ENCODE results near the gene KCNQ1OT1.
A peak's percentile ranks its signal among the peaks of the same experiment; 100 is the strongest.

Gene KCNQ1OT1

DNA sequence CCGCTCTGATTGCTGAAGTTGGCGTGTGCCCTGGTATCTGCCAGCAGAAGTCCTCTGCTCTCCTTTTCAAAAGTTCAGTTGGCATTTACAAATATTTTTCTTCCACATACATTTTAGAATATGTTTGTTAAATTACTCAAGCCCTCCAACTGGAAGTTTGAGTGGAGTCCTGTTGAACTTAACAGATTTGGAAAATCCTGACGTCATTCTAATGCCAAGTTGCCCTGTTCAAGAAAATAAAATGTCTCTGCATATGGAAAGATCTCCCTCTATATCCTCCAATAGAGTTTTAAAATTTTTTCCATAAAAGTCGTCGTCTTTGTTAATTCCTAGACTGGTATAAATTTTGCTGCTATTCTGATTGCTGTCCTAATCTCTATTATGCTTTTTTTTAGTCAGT is 3.3 kb downstream of the KCNQ1OT1 start:
- H3K4me3 ChIP-seq (ENCODE audit: low read length) = no peak overlapping the region
- H3K36me3 ChIP-seq (ENCODE audit: insufficient read depth, low read length) = no peaks in the 10 kb centered on the region
- H3K9me3 ChIP-seq (replicated peaks; ENCODE audit: low read length) = no peaks in the 10 kb centered on the region
- peak overlapping the region; percentile 79 for H3K4me2 ChIP-seq (ENCODE audit: low read length)
- H3K9ac ChIP-seq (ENCODE audit: low read depth, low read length) = no peak overlapping the region
- no peaks in the 10 kb centered on the region for H3K27me3 ChIP-seq (ENCODE audit: control insufficient read depth, insufficient read depth, low read length)
- peaks cover 4% of the 10 kb centered on the region for H3K4me1 ChIP-seq (ENCODE audit: control insufficient read depth, insufficient read depth, low read length)

DNA sequence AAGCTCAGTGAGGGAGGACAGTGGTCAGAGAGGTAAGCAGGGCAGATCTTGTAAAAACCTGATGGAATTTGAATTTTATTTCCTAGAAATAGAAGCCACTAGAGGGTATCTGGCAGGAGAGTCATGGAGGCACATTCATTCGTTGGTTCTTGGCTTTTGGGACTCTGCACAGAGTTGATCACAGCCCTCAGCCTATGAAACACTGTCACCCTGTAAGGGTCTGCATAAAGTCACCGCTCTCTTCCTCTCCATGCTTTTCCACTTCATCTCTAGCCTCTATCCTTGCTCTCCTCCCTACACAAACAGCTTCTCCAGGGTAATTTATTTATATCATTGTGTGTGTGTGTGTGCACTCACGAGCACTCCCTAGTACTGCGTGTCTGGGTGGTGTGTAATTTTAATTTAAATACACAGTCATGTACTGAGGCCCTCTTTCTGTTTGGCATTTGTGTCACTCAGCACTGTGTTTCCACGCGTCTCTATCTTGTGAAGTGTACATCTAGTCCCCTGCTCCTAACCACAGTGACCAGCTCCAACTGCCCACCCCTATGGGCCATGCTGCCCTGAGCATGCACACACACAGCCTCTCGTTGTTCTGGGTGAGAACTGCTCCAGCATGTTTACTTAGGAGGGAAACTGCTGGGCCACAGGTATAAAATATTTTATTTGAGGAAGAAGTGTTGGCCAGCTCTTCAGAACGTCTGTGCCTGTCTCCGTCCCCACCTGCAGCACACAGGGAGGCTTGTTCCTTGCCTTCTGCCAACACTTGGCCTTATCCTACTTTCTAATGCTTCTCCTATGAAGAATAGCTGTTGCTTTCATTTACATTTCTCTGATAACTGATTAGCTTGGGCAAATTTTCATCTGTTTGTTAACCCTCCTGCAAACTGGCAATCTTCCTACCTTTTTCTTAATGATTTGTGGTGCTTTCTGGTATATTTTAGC is 4.5 kb downstream of the KCNQ1OT1 start:
- Histone ChIP-seq H3K9me3 (replicated peaks; ENCODE audit: low read length) (no peaks in the 10 kb centered on the region), H3K36me3 (ENCODE audit: insufficient read depth, low read length) (no peaks in the 10 kb centered on the region), H3K4me2 (ENCODE audit: low read length) (no peak overlapping the region), H3K27me3 (ENCODE audit: control insufficient read depth, insufficient read depth, low read length) (no peaks in the 10 kb centered on the region), H3K4me3 (ENCODE audit: low read length) (no peak overlapping the region), H3K4me1 (ENCODE audit: control insufficient read depth, insufficient read depth, low read length) (no peaks in the 10 kb centered on the region), H3K9ac (ENCODE audit: low read depth, low read length) (no peak overlapping the region)

DNA sequence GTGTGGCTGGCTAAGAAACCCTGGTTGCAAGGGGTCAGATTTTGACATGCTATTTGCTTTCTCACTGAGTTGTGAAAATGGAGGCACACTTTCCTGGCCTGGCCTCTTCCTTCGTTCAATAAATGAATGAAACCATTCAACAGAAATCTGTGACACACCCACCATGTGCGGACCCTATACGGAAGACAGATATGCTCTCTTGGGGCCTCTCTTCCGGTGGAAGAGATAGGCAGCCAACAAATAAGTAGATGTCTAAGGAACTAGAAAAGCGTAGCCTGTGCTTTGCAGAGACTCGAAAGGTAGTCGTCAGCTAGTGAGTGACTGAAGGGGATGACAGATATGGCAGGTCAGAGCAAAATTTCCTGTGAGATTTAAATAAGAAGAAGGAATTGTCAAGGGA is 5.3 kb downstream of the KCNQ1OT1 start:
- Histone ChIP-seq H3K27me3 (ENCODE audit: control insufficient read depth, insufficient read depth, low read length) (no peaks in the 10 kb centered on the region), H3K4me2 (ENCODE audit: low read length) (no peak overlapping the region), H3K4me3 (ENCODE audit: low read length) (no peak overlapping the region), H3K9me3 (replicated peaks; ENCODE audit: low read length) (no peaks in the 10 kb centered on the region), H3K4me1 (ENCODE audit: control insufficient read depth, insufficient read depth, low read length) (no peaks in the 10 kb centered on the region), H3K9ac (ENCODE audit: low read depth, low read length) (no peak overlapping the region), H3K36me3 (ENCODE audit: insufficient read depth, low read length) (no peaks in the 10 kb centered on the region)

DNA sequence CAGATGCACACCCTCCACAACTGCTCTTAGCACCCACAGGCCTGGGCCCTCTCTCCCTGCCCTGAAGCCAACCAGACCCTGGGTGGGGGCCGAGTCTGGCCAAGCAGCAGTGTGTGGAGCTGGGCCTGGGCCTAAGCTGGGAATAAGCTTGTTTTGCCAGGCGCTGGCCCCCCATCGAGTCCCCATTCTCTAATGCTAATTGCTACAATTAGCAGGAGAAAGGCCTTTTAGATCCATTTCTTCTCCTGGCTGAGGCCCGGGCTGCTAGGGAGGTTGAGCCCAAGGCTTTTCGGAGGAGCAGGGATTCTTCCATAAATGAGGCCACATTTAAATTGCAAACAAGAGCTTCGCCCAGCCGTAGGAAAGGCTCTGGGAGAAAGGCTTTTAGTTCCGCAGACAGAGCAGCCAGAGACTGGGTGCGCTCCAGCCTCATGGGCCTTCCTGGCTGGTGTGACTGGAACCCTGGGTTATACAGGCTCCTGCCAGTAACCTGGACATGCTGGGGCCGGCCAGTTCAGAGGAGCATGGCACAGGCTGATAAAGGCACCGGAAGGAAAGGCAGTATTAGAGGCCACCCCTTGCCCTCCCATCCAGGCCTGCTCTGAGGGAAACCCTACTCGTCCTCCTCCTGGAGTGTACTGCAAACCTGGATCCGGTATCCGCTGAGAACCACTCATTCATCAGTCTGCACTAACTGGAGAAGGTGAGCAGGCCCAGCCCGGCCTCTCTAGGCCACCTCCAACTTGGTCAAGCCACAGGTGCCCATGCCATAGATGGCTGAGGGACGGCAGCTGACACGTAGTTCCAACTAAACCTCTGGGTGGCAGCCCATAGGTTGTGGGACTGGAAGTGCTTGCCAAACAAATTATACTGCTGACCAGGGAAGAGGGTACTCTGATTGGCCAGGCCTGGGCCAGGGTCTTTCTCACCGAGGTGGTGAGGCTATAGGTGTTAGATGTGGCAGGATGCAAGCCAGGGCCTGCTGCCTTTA is 6.2 kb downstream of the KCNQ1OT1 start:
- H3K4me3 ChIP-seq (ENCODE audit: low read length) = no peak overlapping the region
- H3K9ac ChIP-seq (ENCODE audit: low read depth, low read length) = no peak overlapping the region
- no peak overlapping the region for H3K4me2 ChIP-seq (ENCODE audit: low read length)
- no peaks in the 10 kb centered on the region for H3K4me1 ChIP-seq (ENCODE audit: control insufficient read depth, insufficient read depth, low read length)
- no peaks in the 10 kb centered on the region for H3K9me3 ChIP-seq (replicated peaks; ENCODE audit: low read length)
- H3K27me3 ChIP-seq (ENCODE audit: control insufficient read depth, insufficient read depth, low read length) = no peaks in the 10 kb centered on the region
- no peaks in the 10 kb centered on the region for H3K36me3 ChIP-seq (ENCODE audit: insufficient read depth, low read length)

DNA sequence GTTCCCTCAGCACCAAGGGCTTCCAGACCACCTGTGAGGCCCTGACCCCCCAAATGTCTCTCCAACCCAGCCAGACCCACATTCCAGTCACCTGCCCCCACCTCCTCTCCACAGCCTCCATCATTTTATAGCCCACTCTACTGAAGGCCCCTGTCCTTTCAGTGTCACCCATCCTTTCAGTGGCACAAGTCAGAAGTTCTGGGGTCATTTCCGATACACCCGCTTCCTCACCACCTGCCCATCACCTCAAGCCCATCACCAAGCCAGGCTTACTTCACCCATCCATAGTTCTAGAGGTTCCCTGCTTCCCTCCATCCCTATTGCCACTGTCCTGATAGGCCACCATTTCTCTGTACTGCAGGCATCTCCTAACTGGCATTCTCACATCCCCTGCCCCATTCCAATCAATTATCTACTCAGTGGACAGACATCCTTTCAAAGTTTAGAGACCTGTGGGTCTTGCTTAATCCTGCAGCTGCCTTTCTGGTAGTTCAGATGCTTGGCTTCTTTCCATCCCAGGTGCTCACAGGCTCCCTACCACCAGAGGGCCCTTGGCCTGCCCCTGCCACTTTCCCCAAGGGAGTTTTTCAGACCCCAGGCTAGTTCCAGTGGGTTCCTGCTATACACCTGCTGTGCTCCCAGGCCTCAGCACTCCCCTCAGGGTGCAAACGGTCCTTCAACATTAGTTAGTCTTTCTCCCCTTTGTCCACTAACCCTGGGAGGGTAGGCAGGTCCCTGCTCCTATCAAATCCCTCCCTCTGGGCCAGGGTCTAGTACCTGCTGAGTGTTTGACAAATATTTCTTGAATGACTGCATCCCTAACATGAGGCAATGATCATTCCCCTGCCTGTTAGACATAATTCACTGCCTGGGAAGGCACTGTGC is 7.6 kb downstream of the KCNQ1OT1 start:
- no peaks in the 10 kb centered on the region for H3K27me3 ChIP-seq (ENCODE audit: control insufficient read depth, insufficient read depth, low read length)
- no peak overlapping the region for H3K4me3 ChIP-seq (ENCODE audit: low read length)
- H3K36me3 ChIP-seq (ENCODE audit: insufficient read depth, low read length) = no peaks in the 10 kb centered on the region
- no peak overlapping the region for H3K4me2 ChIP-seq (ENCODE audit: low read length)
- no peaks in the 10 kb centered on the region for H3K9me3 ChIP-seq (replicated peaks; ENCODE audit: low read length)
- no peak overlapping the region for H3K9ac ChIP-seq (ENCODE audit: low read depth, low read length)
- H3K4me1 ChIP-seq (ENCODE audit: control insufficient read depth, insufficient read depth, low read length) = no peaks in the 10 kb centered on the region

DNA sequence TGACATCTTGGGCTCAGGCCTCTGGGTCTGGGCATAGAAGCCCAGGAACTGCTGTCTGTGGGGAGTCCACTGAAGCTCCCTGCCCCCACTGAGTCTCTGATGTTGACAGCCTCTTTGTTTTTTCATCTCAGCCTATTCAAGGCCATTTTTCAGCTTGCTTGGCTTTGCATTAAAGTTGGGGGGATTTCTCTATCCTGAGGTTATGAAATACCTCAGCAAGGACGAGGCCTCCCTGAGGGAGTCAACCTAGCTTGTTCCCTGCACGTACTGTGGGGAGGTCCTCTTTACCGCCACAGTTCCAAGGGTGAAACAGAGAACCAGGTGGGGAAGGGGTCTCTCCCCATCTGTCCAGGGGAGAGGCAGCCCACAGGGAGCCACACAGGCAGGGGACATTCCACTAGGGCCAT is 8.4 kb downstream of the KCNQ1OT1 start:
- Histone ChIP-seq H3K4me3 (ENCODE audit: low read length) (no peak overlapping the region), H3K27me3 (ENCODE audit: control insufficient read depth, insufficient read depth, low read length) (no peaks in the 10 kb centered on the region), H3K9me3 (replicated peaks; ENCODE audit: low read length) (no peaks in the 10 kb centered on the region), H3K4me1 (ENCODE audit: control insufficient read depth, insufficient read depth, low read length) (no peaks in the 10 kb centered on the region), H3K4me2 (ENCODE audit: low read length) (no peak overlapping the region), H3K36me3 (ENCODE audit: insufficient read depth, low read length) (no peaks in the 10 kb centered on the region), H3K9ac (ENCODE audit: low read depth, low read length) (no peak overlapping the region)

DNA sequence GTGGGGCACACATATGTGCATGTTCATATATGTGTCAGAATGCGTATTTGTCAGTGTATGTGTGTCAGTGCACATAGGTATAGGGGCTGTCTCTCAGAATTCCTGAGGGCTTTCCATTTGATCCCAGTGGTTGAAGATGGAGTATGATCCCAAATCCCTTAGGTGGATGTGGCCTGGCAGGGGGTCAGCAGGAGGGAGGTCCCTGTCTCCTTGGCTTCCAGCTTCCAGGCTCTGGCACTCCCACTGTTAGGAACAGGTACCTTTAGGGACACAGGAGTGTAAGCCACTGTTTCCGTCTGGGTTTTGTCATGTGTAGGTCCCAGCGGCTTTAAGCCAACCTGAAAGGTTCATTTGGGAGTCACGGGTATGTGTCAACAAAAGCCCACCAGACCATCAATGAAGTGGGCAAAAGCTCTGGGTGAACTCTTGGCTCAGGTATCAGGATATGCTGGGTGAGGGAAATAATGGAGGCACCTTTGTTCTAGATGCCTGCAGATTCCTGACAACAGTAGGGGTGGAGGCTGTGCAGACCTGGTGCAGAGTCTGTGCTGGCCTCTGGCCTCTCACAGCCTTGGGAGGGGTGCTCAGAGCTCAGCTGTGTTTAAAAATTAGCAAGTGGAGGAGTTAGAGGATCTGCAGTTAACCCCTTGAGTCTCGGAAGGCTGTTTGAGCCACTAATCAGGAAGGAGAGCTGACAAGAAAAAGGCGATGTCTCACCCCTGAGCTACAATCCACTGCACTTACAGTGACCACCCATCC is 9.0 kb downstream of the KCNQ1OT1 start:
- no peaks in the 10 kb centered on the region for H3K4me1 ChIP-seq (ENCODE audit: control insufficient read depth, insufficient read depth, low read length)
- no peaks in the 10 kb centered on the region for H3K27me3 ChIP-seq (ENCODE audit: control insufficient read depth, insufficient read depth, low read length)
- no peaks in the 10 kb centered on the region for H3K9me3 ChIP-seq (replicated peaks; ENCODE audit: low read length)
- H3K36me3 ChIP-seq (ENCODE audit: insufficient read depth, low read length) = no peaks in the 10 kb centered on the region
- no peak overlapping the region for H3K4me2 ChIP-seq (ENCODE audit: low read length)
- no peak overlapping the region for H3K9ac ChIP-seq (ENCODE audit: low read depth, low read length)
- H3K4me3 ChIP-seq (ENCODE audit: low read length) = no peak overlapping the region

DNA sequence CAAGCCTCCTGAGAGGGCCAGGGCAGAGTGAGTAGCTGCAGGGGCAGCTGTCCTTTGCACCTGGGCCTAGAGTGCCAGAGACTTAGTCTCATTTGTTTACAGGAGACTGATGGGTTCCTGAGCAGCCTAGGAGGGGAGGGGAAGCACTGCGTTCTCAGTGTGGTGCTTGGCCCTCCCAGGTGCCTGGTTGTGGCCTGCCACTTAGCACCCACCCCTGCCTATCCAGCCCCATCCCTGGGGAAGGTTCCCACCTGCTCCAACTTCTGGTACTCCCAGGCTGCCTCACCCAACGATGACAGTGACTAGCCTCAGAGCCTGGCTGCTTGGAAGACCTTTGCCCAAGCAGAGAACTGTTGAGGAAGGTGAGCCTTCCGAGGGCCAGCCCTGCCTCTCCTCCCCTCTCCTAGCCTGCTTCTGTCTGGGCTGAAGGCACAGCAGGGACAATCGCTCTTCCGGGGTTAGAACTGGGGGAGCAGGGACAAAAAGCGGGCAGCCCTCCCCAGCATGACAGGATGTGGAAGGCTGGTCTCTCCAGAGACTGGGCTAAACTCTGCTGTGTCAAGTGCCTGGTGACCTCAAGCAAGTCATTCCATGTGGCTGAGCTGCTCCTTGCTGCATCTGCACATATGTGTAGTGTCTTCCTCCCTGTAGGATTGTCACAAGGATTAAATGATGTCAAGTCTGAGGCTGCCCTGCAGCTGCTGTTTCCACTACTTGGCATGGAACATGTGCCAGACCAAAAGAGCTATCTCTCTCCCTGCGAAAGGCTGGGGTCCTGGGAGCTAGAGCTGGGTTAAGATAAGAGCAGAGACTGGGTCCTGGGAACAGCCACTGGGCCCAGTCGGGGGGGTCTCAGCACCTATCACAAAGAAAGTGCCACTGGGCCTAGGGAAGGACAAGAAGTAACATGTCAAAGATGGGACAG is 9.9 kb downstream of the KCNQ1OT1 start:
- Histone ChIP-seq H3K36me3 (ENCODE audit: insufficient read depth, low read length) (no peaks in the 10 kb centered on the region), H3K27me3 (ENCODE audit: control insufficient read depth, insufficient read depth, low read length) (no peaks in the 10 kb centered on the region), H3K4me1 (ENCODE audit: control insufficient read depth, insufficient read depth, low read length) (no peaks in the 10 kb centered on the region), H3K4me2 (ENCODE audit: low read length) (no peak overlapping the region), H3K9ac (ENCODE audit: low read depth, low read length) (no peak overlapping the region), H3K9me3 (replicated peaks; ENCODE audit: low read length) (no peaks in the 10 kb centered on the region), H3K4me3 (ENCODE audit: low read length) (no peak overlapping the region)

DNA sequence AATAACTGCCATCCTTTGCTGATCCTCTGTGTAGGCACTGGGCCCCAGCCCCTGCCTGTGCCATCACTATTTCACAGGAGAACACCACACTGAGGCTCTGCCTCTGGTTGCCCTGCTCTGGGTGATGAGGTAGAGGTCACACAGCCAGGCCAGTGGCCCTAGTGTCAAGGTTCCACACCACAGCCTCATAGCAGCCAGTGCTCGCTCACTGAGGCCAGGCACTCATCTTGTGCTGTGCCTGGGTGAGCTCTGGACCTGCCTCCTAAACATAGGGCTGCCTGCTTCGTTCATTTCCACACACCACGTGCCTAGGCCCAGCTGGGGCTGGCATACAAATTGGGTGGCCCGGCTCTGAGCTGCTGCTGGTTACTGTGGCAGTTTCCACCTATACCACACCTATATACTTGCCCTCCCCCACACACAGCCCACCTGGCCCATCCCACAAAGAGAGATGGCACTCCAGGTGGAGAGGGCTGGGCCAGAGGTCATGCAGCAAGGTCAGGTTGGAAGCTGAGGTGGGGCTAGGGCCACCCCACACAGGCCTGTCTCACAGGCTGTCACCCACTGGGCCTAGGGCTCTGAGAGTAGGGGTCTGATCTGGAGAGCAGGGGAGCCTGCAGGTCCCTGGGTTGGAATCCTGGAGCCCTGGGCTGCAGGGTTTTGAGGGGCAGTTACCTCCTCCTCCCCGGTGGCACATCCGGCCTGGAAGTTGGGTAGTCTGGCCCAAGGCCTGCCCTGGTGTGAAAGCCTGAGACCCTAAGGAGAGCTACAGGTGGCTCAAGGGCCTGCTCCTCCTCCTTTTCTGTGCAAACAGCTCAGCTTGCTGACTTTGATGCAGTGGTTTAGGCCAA is 11.2 kb downstream of the KCNQ1OT1 start:
- H3K4me2 ChIP-seq (ENCODE audit: low read length) = no peak overlapping the region
- H3K4me1 ChIP-seq (ENCODE audit: control insufficient read depth, insufficient read depth, low read length) = no peaks in the 10 kb centered on the region
- no peak overlapping the region for H3K9ac ChIP-seq (ENCODE audit: low read depth, low read length)
- H3K4me3 ChIP-seq (ENCODE audit: low read length) = no peak overlapping the region
- H3K9me3 ChIP-seq (replicated peaks; ENCODE audit: low read length) = no peaks in the 10 kb centered on the region
- no peaks in the 10 kb centered on the region for H3K36me3 ChIP-seq (ENCODE audit: insufficient read depth, low read length)
- no peaks in the 10 kb centered on the region for H3K27me3 ChIP-seq (ENCODE audit: control insufficient read depth, insufficient read depth, low read length)

All from skeletal muscle satellite cell (primary cell).